ENCODE data around the gene SPATA9.

Gene SPATA9

DNA sequence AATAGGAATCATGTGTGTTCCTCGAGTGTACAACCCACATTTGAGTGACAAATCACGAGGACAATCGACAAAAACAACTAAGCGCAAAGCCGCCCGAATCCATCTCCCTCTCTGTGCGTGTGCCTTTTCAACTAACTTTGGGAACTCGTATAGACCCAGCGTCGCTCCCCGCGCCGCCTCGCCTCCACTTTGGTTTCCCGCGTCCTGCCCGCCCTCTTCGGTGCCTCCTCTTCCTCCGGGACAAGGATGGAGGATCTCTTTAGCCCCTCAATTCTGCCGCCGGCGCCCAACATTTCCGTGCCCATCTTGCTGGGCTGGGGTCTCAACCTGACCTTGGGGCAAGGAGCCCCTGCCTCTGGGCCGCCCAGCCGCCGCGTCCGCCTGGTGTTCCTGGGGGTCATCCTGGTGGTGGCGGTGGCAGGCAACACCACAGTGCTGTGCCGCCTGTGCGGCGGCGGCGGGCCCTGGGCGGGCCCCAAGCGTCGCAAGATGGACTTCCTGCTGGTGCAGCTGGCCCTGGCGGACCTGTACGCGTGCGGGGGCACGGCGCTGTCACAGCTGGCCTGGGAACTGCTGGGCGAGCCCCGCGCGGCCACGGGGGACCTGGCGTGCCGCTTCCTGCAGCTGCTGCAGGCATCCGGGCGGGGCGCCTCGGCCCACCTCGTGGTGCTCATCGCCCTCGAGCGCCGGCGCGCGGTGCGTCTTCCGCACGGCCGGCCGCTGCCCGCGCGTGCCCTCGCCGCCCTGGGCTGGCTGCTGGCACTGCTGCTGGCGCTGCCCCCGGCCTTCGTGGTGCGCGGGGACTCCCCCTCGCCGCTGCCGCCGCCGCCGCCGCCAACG lies 62.5 kb downstream of the SPATA9 start, which contains the start of gene GPR150:
Gene GPR150 (plus strand): TSS at position 58 of the 840 bp plus-strand sequence. CDS start 189 bp downstream, at position 247.
- Histone ChIP-seq H3K9ac (peak within 1 kb of the TSS; percentile 91), H3K27me3 (ENCODE audit: insufficient read depth, low read depth) (no peaks in the 10 kb centered on the region; the same call in 1 of the 2 replicates), H3K27ac (peak within 1 kb of the TSS; percentile 74)

DNA sequence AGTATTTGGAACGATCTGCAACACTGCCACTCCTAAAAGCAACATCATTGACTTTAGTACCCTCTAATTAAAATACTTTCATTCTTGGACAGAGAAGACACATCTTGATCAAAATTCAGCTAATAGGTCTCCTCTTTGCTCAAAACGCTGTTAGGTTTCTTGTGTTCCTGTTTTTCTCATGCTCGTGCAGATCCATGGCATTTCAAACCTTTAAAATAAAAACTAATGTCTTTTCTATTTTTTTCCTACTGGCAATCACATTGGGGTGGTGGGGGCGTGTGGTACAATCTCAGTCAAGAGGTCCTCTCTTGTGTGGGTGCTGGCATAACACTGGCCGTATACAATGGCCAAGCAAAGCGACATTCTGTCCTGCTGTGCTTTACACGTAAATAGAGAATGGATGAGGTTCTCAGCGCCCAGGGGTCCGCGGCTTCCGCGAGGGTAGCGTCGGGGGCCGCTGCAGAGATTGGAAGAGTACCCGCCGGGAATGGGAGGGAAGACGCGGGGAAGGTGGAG lies 63.2 kb downstream of the SPATA9 start:
- H3K79me2 ChIP-seq (ENCODE audit: insufficient read depth, low read depth): no peaks in the 10 kb centered on the region
- H3K4me1 ChIP-seq (ENCODE audit: low read depth, poor library complexity, severe bottlenecking): peaks cover 29% of the 10 kb centered on the region
- H3K4me3 ChIP-seq (IDR thresholded peaks at IDR 0.05; ENCODE audit: insufficient read depth, low read depth, low read length): no peak overlapping the region
- TF ChIP-seq, protein P1, sequence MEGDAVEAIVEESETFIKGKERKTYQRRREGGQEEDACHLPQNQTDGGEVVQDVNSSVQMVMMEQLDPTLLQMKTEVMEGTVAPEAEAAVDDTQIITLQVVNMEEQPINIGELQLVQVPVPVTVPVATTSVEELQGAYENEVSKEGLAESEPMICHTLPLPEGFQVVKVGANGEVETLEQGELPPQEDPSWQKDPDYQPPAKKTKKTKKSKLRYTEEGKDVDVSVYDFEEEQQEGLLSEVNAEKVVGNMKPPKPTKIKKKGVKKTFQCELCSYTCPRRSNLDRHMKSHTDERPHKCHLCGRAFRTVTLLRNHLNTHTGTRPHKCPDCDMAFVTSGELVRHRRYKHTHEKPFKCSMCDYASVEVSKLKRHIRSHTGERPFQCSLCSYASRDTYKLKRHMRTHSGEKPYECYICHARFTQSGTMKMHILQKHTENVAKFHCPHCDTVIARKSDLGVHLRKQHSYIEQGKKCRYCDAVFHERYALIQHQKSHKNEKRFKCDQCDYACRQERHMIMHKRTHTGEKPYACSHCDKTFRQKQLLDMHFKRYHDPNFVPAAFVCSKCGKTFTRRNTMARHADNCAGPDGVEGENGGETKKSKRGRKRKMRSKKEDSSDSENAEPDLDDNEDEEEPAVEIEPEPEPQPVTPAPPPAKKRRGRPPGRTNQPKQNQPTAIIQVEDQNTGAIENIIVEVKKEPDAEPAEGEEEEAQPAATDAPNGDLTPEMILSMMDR (conservative IDR thresholded peaks at IDR 0.05; ENCODE audit: low read depth, low read length): no peak
- peak overlapping the region; percentile 97 for H2AFZ ChIP-seq (ENCODE audit: low read depth)
- H3K36me3 ChIP-seq (ENCODE audit: insufficient read depth): no peaks in the 10 kb centered on the region
- H3K27ac ChIP-seq: no peak overlapping the region; the same call in 1 of the 2 replicates
- H4K20me1 ChIP-seq (ENCODE audit: insufficient read depth): no peaks in the 10 kb centered on the region
- no peaks in the 10 kb centered on the region; the same call in 1 of the 2 replicates for H3K27me3 ChIP-seq (ENCODE audit: insufficient read depth, low read depth)
- H3K9ac ChIP-seq: peak overlapping the region; percentile 91; the same call in 1 of the 2 replicates
- peak overlapping the region; percentile 86 for H3K4me2 ChIP-seq

More for the DNA sequence above, 62.5 kb downstream of the SPATA9 start, which contains the start of gene GPR150:
- H3K79me2 ChIP-seq (ENCODE audit: insufficient read depth, low read depth): no peaks in the 10 kb centered on the region
- H3K36me3 ChIP-seq (ENCODE audit: insufficient read depth): no peaks in the 10 kb centered on the region
- peak within 1 kb of the TSS; percentile 97 for H2AFZ ChIP-seq (ENCODE audit: low read depth)
- no peaks in the 10 kb centered on the region for H4K20me1 ChIP-seq (ENCODE audit: insufficient read depth)
- H3K4me3 ChIP-seq (IDR thresholded peaks at IDR 0.05; ENCODE audit: insufficient read depth, low read depth, low read length): no peak within 1 kb of the TSS
- peak within 1 kb of the TSS; percentile 86 for H3K4me2 ChIP-seq
- TF ChIP-seq, protein P1 (conservative IDR thresholded peaks at IDR 0.05; ENCODE audit: low read depth, low read length): 0 out of 2 replicates have a peak, but pooled peaks have one; percentile 18
- H3K4me1 ChIP-seq (ENCODE audit: low read depth, poor library complexity, severe bottlenecking): peaks cover 23% of the 10 kb centered on the region

DNA sequence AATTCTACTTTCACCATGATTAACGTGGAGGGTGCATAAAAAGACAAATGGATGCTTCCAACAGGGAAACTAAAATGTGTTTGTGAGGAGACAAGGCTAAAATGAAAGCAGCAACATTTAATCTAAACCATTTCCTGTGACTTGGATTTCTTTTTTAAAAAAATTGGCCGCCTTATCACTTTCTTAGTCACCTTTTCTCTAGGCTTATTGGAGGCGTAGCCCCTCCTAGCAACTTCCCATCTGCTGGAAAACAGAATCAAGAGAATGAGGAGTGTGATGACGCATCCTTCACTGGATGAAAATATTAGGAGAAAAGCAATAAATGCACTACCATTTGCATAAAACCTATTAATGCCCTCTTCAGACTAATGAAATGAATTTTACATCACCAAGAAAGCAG lies 63.7 kb downstream of the SPATA9 start:
- no peaks in the 10 kb centered on the region for H3K36me3 ChIP-seq (ENCODE audit: insufficient read depth)
- H2AFZ ChIP-seq (ENCODE audit: low read depth): peak overlapping the region; percentile 97; the same call in 1 of the 2 replicates
- no peaks in the 10 kb centered on the region for H3K79me2 ChIP-seq (ENCODE audit: insufficient read depth, low read depth)
- peaks cover 29% of the 10 kb centered on the region for H3K4me1 ChIP-seq (ENCODE audit: low read depth, poor library complexity, severe bottlenecking)
- H3K27ac ChIP-seq: no peak overlapping the region
- no peak overlapping the region for H3K9ac ChIP-seq
- H3K27me3 ChIP-seq (ENCODE audit: insufficient read depth, low read depth): no peaks in the 10 kb centered on the region; the same call in 1 of the 2 replicates
- no peaks in the 10 kb centered on the region for H4K20me1 ChIP-seq (ENCODE audit: insufficient read depth)
- peak overlapping the region; percentile 86 for H3K4me2 ChIP-seq
- TF ChIP-seq, protein P1 (conservative IDR thresholded peaks at IDR 0.05; ENCODE audit: low read depth, low read length): no peak
- H3K4me3 ChIP-seq (IDR thresholded peaks at IDR 0.05; ENCODE audit: insufficient read depth, low read depth, low read length): no peak overlapping the region

DNA sequence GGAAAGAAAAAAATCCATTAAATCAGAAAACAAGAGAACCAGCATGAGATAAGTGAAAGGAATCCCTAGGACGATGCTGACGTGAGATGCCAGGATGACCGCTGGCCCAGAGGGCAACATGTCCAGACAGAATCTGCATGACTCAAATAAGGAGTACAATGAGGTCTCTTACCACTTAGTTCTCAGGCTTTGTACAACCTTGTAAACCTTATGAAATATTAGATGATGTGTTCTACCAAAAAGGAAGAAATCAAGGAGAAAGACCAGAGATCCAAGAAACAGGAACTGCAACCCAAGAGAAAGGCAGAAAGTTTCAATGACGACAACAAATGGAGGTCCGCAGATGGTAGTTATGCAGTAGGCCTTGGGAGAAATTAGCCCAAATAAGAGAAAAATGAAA lies 65.7 kb downstream of the SPATA9 start:
- Histone ChIP-seq H3K4me1 (ENCODE audit: low read depth, poor library complexity, severe bottlenecking) (peaks cover 27% of the 10 kb centered on the region), H3K36me3 (ENCODE audit: insufficient read depth) (no peaks in the 10 kb centered on the region), H2AFZ (ENCODE audit: low read depth) (no peak overlapping the region), H3K79me2 (ENCODE audit: insufficient read depth, low read depth) (no peaks in the 10 kb centered on the region), H3K4me2 (no peak overlapping the region), H3K4me3 (IDR thresholded peaks at IDR 0.05; ENCODE audit: insufficient read depth, low read depth, low read length) (no peak overlapping the region), H3K9ac (no peak overlapping the region), H3K27ac (no peak overlapping the region), H4K20me1 (ENCODE audit: insufficient read depth) (no peaks in the 10 kb centered on the region), H3K27me3 (ENCODE audit: insufficient read depth, low read depth) (no peaks in the 10 kb centered on the region)
- TF ChIP-seq, protein P1 (conservative IDR thresholded peaks at IDR 0.05; ENCODE audit: low read depth, low read length): no peak

Data from KMS-11 (cell line).